NCI-H69 (cell line): ENCODE measurements around the gene LRRC23.

Experiments
- DNase-seq: peaks from one replicate; lab custom pipeline; 2025; lab: John Stamatoyannopoulos, UW

The LRRC23 gene

GRCh38 chr12:6943722-6944380, 39.2 kb downstream of the LRRC23 start, which contains the start of the genes C12orf57 and RNU7-1:
Gene C12orf57 (plus strand): TSS chr12:6944022. CDS start chr12:6944122, 100 bp downstream.
Gene RNU7-1 (plus strand): TSS chr12:6943816.
- DNase-seq: peak; percentile 96

GRCh38 chr12:6944381-6945186, 40.0 kb downstream of the LRRC23 start:
- peak; percentile 98 for DNase-seq

- DNase-seq: no peak
Measured at GRCh38 chr12:6945613-6946012, 41.0 kb downstream of the LRRC23 start.

- peak; percentile 99 for DNase-seq
Measured at GRCh38 chr12:6946033-6946919, 41.7 kb downstream of the LRRC23 start.

- no peak for DNase-seq
Measured at GRCh38 chr12:6946920-6947374, 42.3 kb downstream of the LRRC23 start.

GRCh38 chr12:6947615-6948014, 43.0 kb downstream of the LRRC23 start:
- DNase-seq: no peak

GRCh38 chr12:6948873-6949594, 44.4 kb downstream of the LRRC23 start:
- no peak for DNase-seq

GRCh38 chr12:6950401-6950801, 45.8 kb downstream of the LRRC23 start:
- DNase-seq: no peak

- DNase-seq: no peak
Measured at GRCh38 chr12:6950811-6951540, 46.4 kb downstream of the LRRC23 start, which contains the start of gene PTPN6. Gene PTPN6 (plus strand): TSS chr12:6951356. CDS start chr12:6951513, 157 bp downstream.

GRCh38 chr12:6951551-6952120, 47.0 kb downstream of the LRRC23 start:
- no peak for DNase-seq

GRCh38 chr12:6952121-6952862, 47.7 kb downstream of the LRRC23 start:
- DNase-seq: no peak

- no peak for DNase-seq
Measured at GRCh38 chr12:6952863-6953441, 48.3 kb downstream of the LRRC23 start.

- no peak for DNase-seq
Measured at GRCh38 chr12:6953442-6954315, 49.1 kb downstream of the LRRC23 start.

GRCh38 chr12:6954316-6955107, 49.9 kb downstream of the LRRC23 start:
- DNase-seq: no peak

GRCh38 chr12:6955108-6956020, 50.7 kb downstream of the LRRC23 start:
- DNase-seq: no peak

GRCh38 chr12:6956021-6956727, 51.6 kb downstream of the LRRC23 start:
- DNase-seq: no peak
